A549 (cell line): ENCODE data around the gene UVRAG.

ENCODE experiments used
- CEBPB ChIP-seq, 2 experiments: fragments of >200 bp in 1 of 2; sonication (Bioruptor Twin) in 1 of 2; formaldehyde crosslinking in 1 of 2; IDR thresholded peaks; 2 replicates each; pipeline ENCODE4 v1.6.1; 2012 to 2016
- EHF ChIP-seq: fragments of 250-450 bp; sonication (Bioruptor Pico); IDR thresholded peaks from 2 replicates; pipeline ENCODE4 v1.5.0; 2020; ENCODE audit warnings: mild to moderate bottlenecking
- HDAC2 ChIP-seq: fragments of 200-600 bp; sonication (generic); IDR thresholded peaks from 2 replicates; pipeline ENCODE4 v1.6.1; 2016
- POLR2A ChIP-seq: IDR thresholded peaks from 2 replicates; pipeline ENCODE4 v1.6.1; 2012; ENCODE audit warnings: mild to moderate bottlenecking, low read length

- TF ChIP-seq EHF (CRISPR knock-in tag) (no peak), HDAC2 (no peak), CEBPB (IDR thresholded peaks at IDR 0.05) (no peak), POLR2A (no peak)
Observed at GRCh38 chr11:76035020-76035419, 220.0 kb downstream of the UVRAG start.
